ENCODE results near the gene UVRAG.

DNA sequence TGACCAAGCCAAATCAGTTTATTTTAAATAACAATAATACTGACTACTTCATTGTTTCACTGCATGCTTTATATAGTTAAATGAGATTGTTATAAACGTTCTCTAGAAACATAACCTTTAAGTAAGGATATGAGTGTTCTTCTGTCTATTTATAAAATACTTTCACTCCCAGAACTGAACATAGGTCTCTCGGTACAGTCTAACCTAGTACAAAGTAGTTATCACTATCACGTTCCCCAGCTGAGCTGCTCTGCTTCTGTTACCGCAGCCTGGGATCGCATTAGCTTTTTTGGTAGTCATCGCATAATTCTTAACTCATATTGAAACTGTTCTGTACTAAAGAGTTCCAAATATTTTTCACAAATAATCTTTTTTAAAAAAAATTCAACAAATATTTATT, 247.7 kb downstream of the UVRAG start:
- no peak for TF ChIP-seq EP300 (IDR thresholded peaks at IDR 0.05; ENCODE audit: low read depth in 2 of 2, low read length in 2 of 2)
- TF ChIP-seq EP300 (CRISPR knock-in tag; IDR thresholded peaks at IDR 0.05; ENCODE audit: borderline replicate concordance) = no peak
- TF ChIP-seq ZC3H4 (CRISPR knock-in tag; IDR thresholded peaks at IDR 0.05; ENCODE audit: borderline replicate concordance) = no peak
- TF ChIP-seq TCF7L2 (IDR thresholded peaks at IDR 0.05; ENCODE audit: low read depth, low read length) = no peak
- TF ChIP-seq ZFP91 (CRISPR knock-in tag; IDR thresholded peaks at IDR 0.05; ENCODE audit: borderline replicate concordance) = no peak
- TF ChIP-seq ZNF354B (CRISPR knock-in tag; IDR thresholded peaks at IDR 0.05) = no peak
- TF ChIP-seq ZBTB10 (CRISPR knock-in tag; IDR thresholded peaks at IDR 0.05; ENCODE audit: borderline replicate concordance) = no peak
- TF ChIP-seq CTCF (CRISPR knock-in tag; IDR thresholded peaks at IDR 0.05) = no peak
- no peak for TF ChIP-seq GABPA (IDR thresholded peaks at IDR 0.05; ENCODE audit: low read depth, low read length)
- TF ChIP-seq GABPA (CRISPR knock-in tag; IDR thresholded peaks at IDR 0.05; ENCODE audit: low read depth) = no peak
- no peak for TF ChIP-seq RAD21 (CRISPR knock-in tag; IDR thresholded peaks at IDR 0.05)
- TF ChIP-seq, protein P1, sequence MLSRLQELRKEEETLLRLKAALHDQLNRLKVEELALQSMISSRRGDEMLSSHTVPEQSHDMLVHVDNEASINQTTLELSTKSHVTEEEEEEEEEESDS (CRISPR knock-in tag; IDR thresholded peaks at IDR 0.05; ENCODE audit: borderline replicate concordance) = no peak
- no peak for TF ChIP-seq NR2F2 (IDR thresholded peaks at IDR 0.05; ENCODE audit: borderline replicate concordance, low read depth)
- TF ChIP-seq CHCHD3 (CRISPR knock-in tag; IDR thresholded peaks at IDR 0.05) = no peak
- TF ChIP-seq ADNP (CRISPR knock-in tag; IDR thresholded peaks at IDR 0.05) = no peak
- TF ChIP-seq E2F5 (CRISPR knock-in tag; conservative IDR thresholded peaks at IDR 0.05) = no peak

Data from HepG2 (cell line).